Endothelial cell of umbilical vein (primary cell): ENCODE results near the gene SP6. TPM values are rescaled to one million over a fixed set of nuclear protein-coding genes. Genes with fewer than 3 reads are reported as not detected.

Experiments used
- BruUV-seq: library from RNA; stranded (reverse); fragments of 400-500 nt; replicated peaks from 2 replicates; lab custom pipeline; 2021; lab: Mats Ljungman, UMichigan
- CTCF ChIA-PET: fragments of 300-600, 350-600 bp; sonication (Branson Sonifier 250); formaldehyde crosslinking; loops from one replicate; lab custom pipeline; 2021; ENCODE audit warnings: antibody characterized with exemption, inconsistent platforms; lab: Charles Lee
- POLR2A ChIA-PET: fragments of 300-600, 350-600 bp; sonication (Branson Sonifier 250); formaldehyde crosslinking; loops from one replicate; lab custom pipeline; 2021; ENCODE audit warnings: antibody characterized with exemption, inconsistent platforms; lab: Charles Lee
- DNase-seq: peaks from one replicate; pipeline ENCODE4 v3.0.0-alpha.2; 2011; ENCODE audit warnings: low read depth, low spot score
- FAIRE-seq: peaks from 2 replicates; lab custom pipeline; 2011; peaks lifted over from hg19 to GRCh38; lab: Jason Lieb, UNC
- H2AFZ ChIP-seq: 2 replicates; pipeline ENCODE4 v1.6.0; 2012; ENCODE audit warnings: low read depth, low read length, control low read depth, inconsistent platforms
- H3K27ac ChIP-seq: 2 replicates; pipeline ENCODE4 v1.5.1; 2011; ENCODE audit warnings: low read depth, mild to moderate bottlenecking, control low read depth, low read length, moderate library complexity; ENCODE audit not compliant: insufficient read depth
- H3K27me3 ChIP-seq, 2 experiments: 2 replicates each; pipeline versions ENCODE4 v1.6.0 to v1.6.1; 2011; ENCODE audit warnings: low read length in 2 of 2, mixed read lengths in 1 of 2; ENCODE audit not compliant: control insufficient read depth in 2 of 2, insufficient read depth in 2 of 2
- H3K36me3 ChIP-seq, 2 experiments: 2 replicates in 1 of 2; 3 replicates in 1 of 2; pipeline ENCODE4 v1.5.1; 2011; ENCODE audit warnings: low read length in 2 of 2, mild to moderate bottlenecking in 1 of 2, moderate library complexity in 1 of 2; ENCODE audit not compliant: control insufficient read depth in 2 of 2, insufficient read depth in 2 of 2; ENCODE audit errors: extremely low read depth in 1 of 2
- H3K4me1 ChIP-seq: 3 replicates; pipeline ENCODE4 v1.5.1; 2011; ENCODE audit warnings: mild to moderate bottlenecking, low read length; ENCODE audit not compliant: control insufficient read depth, insufficient read depth; ENCODE audit errors: extremely low read depth
- H3K4me2 ChIP-seq: 2 replicates; pipeline ENCODE4 v1.6.1; 2011; ENCODE audit warnings: low read length, control low read depth, mixed read lengths; ENCODE audit not compliant: insufficient read depth
- H3K4me3 ChIP-seq, 3 experiments: fragments of 200-600 bp in 1 of 3; sonication (generic), shearing (Covaris generic) in 1 of 3; replicated peaks in 1 of 3; 2 replicates each; pipeline ENCODE4 v1.5.1; 2011 to 2016; ENCODE audit warnings: control low read depth in 3 of 3, low read length in 3 of 3, mild to moderate bottlenecking in 2 of 3, inconsistent platforms in 1 of 3, low read depth in 1 of 3, moderate library complexity in 1 of 3; ENCODE audit not compliant: insufficient read depth in 1 of 3
- H3K79me2 ChIP-seq: 2 replicates; pipeline ENCODE4 v1.6.0; 2012; ENCODE audit warnings: low read length, inconsistent platforms; ENCODE audit not compliant: control insufficient read depth, insufficient read depth
- H3K9ac ChIP-seq: replicated peaks from 2 replicates; pipeline ENCODE3; 2011; ENCODE audit warnings: low read length, control low read depth; ENCODE audit not compliant: insufficient read depth; ENCODE audit errors: extremely low read depth
- H3K9me1 ChIP-seq: replicated peaks from 3 replicates; pipeline ENCODE4 v1.6.0; 2011; ENCODE audit warnings: mild to moderate bottlenecking, low read length; ENCODE audit not compliant: control insufficient read depth, insufficient read depth; ENCODE audit errors: extremely low read depth
- H3K9me3 ChIP-seq: replicated peaks from 2 replicates; pipeline ENCODE4 v1.5.1; 2012; ENCODE audit warnings: low read length, inconsistent platforms; ENCODE audit not compliant: control insufficient read depth, insufficient read depth
- H4K20me1 ChIP-seq: replicated peaks from 2 replicates; pipeline ENCODE3; 2011; ENCODE audit warnings: mild to moderate bottlenecking, low read length; ENCODE audit not compliant: control insufficient read depth, insufficient read depth; ENCODE audit errors: extremely low read depth
- CTCF ChIP-seq, 2 donors: IDR thresholded peaks; 1 replicate in 1 of 2; 2 replicates in 1 of 2; pipeline ENCODE4 v1.5.1; 2011; ENCODE audit warnings: low read length in 2 of 2, mild to moderate bottlenecking in 2 of 2, moderate library complexity in 2 of 2, control low read depth in 1 of 2, inconsistent platforms in 1 of 2, low read depth in 1 of 2; ENCODE audit not compliant: insufficient read depth in 1 of 2; ENCODE audit errors: extremely low read depth in 1 of 2
- EZH2 ChIP-seq: IDR thresholded peaks from 2 replicates; pipeline ENCODE4 v1.6.1; 2012; ENCODE audit warnings: borderline replicate concordance, low read depth, mild to moderate bottlenecking, moderate library complexity, low read length, inconsistent platforms; ENCODE audit not compliant: severe bottlenecking
- FOS ChIP-seq: IDR thresholded peaks from 2 replicates; pipeline ENCODE4 v1.6.1; 2011; ENCODE audit warnings: mild to moderate bottlenecking, low read length, moderate library complexity, borderline replicate concordance; ENCODE audit not compliant: insufficient read depth
- GATA2 ChIP-seq: IDR thresholded peaks from 2 replicates; pipeline ENCODE4 v1.7.0; 2011; ENCODE audit warnings: low read depth, mild to moderate bottlenecking, moderate library complexity, mixed read lengths, low read length; ENCODE audit not compliant: insufficient read length, insufficient read depth
- JUN ChIP-seq: IDR thresholded peaks from 2 replicates; pipeline ENCODE4 v1.6.1; 2011; ENCODE audit warnings: borderline replicate concordance, low read depth; ENCODE audit not compliant: insufficient read length, insufficient read depth
- MYC ChIP-seq: IDR thresholded peaks from one replicate; pipeline ENCODE4 v1.6.1; 2011; ENCODE audit warnings: mild to moderate bottlenecking, low read depth, low read length
- POLR2A ChIP-seq: IDR thresholded peaks from 2 replicates; pipeline ENCODE4 v1.6.1; 2012; ENCODE audit warnings: low read depth, mild to moderate bottlenecking, control low read depth, low read length
- POLR2AphosphoS5 ChIP-seq: IDR thresholded peaks from 2 replicates; pipeline ENCODE4 v1.6.1; 2012; ENCODE audit warnings: low read depth, mild to moderate bottlenecking, control low read depth, low read length, moderate library complexity; ENCODE audit not compliant: insufficient read depth
- dilution Hi-C: fragments of 300-500 bp; cut with MboI; formaldehyde crosslinking; loops from one replicate; pipeline ENCODE4 v1.15.0; 2019; ENCODE audit warnings: low sequenced_read_pairs; ENCODE audit not compliant: extremely low pct_ligation_motif_present
- intact Hi-C: fragments of 100-400 bp; cut with micrococcal nuclease; formaldehyde crosslinking; loops from one replicate; pipeline ENCODE4 v1.10.0; 2022
- polyA plus RNA-seq, 4 experiments: library from polyadenylated mRNA; depleted of rRNA in 3 of 4; stranded (reverse) in 3 of 4; unstranded in 1 of 4; fragments of >200 nt; gene quantifications; 2 replicates each; pipeline versions ENCODE4 v1.2.1 to v1.2.3, GENCODE V29; 2011 to 2012; ENCODE audit warnings: missing spikeins in 1 of 4
- total RNA-seq: library from RNA; stranded (reverse); gene quantifications from 2 replicates; pipeline ENCODE4 v1.2.3, GENCODE V29; 2021
- TF ChIP-seq, protein P1 (sequence below): IDR thresholded peaks from 2 replicates; pipeline ENCODE4 v1.6.1; 2011; ENCODE audit not compliant: insufficient read depth, insufficient read length

The SP6 gene
- total and polyA plus RNA-seq, 2 donors (not counting 3 experiments of a cell fraction or from before 2014, with no cell fraction given) = 0.11 to 1.3 TPM

DNA sequence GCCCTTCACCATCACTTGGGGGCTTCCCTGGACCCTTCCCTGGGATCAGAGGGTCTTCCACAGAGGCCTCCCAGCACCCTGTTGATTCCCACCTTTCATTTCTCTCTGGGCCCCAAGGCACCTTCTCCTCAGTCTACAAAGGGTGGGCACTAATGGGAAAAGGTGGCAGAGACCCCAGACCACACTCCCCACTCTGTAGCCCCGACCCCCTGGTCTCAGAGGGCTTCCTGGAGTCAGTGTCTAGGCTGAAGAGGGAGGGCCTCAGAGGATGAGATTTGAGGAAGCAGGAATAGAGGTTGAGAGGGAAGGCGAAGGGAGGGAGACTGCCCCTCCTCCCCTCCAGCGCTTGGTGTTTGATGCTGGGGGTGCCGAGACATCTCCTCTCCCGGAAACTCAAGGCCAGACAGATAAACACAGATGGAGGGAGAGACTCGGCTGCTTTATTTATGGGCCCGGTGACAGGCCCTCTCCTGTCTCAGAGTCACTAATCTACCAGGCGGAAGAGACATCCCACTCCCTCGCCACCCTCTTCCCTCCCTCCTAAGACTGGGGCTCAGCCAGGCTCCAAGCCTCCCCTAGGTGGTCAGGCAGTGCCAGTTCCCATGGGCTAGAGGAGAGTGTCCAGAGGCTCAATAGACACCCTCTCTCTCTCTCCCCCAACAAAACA lies 26.5 kb upstream of the SP6 start:
- Histone ChIP-seq H4K20me1 (no peaks in the 10 kb centered on the region), H3K4me2 (no peak overlapping the region), H3K4me3 (no peak overlapping the region), H3K9me1 (no peaks in the 10 kb centered on the region), H3K4me1 (peaks cover 7% of the 10 kb centered on the region), H3K27me3 (peaks cover 25 to 27% of the 10 kb centered on the region in 2 experiments), H2AFZ (no peak overlapping the region), H3K27ac (no peak overlapping the region), H3K36me3 (no peaks in the 10 kb centered on the region), H3K9ac (no peak overlapping the region), H3K9me3 (no peaks in the 10 kb centered on the region), H3K79me2 (no peaks in the 10 kb centered on the region)
- ChIA-PET POLR2A (no interaction called here), CTCF (interaction anchor here (2.5 kb wide), 1 partner anchor 12 kb away, joined by 17 read pairs; no protein-coding TSS in a partner anchor)
- no peak for FAIRE-seq
- dilution Hi-C loops = no loop called here
- intact Hi-C loops = no loop called here
- TF ChIP-seq POLR2AphosphoS5 = no peak
- no peak for TF ChIP-seq GATA2
- TF ChIP-seq JUN = no peak
- no peak for TF ChIP-seq FOS
- TF ChIP-seq CTCF (IDR thresholded peaks at IDR 0.05; ENCODE audit: extremely low read depth in 1 of 2, insufficient read depth in 1 of 2, low read depth in 1 of 2, low read length in 2 of 2) = no peak
- no peak for TF ChIP-seq POLR2A
- TF ChIP-seq, protein P1, sequence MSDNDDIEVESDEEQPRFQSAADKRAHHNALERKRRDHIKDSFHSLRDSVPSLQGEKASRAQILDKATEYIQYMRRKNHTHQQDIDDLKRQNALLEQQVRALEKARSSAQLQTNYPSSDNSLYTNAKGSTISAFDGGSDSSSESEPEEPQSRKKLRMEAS = no peak
- no peak for TF ChIP-seq MYC
- TF ChIP-seq EZH2 = no peak
- no peak for DNase-seq
- no TSS peak for BruUV-seq
